Fibroblast of lung (primary cell): ENCODE data around the gene CDR2L. TPM values are rescaled to one million over a fixed set of nuclear protein-coding genes. Genes with fewer than 3 reads are reported as not detected.

Experiments used
- DNase-seq, 2 donors: peaks; one replicate each; pipeline versions ENCODE4 v3.0.0 to v3.0.0-alpha.2; 2010; ENCODE audit warnings: low read depth in 2 of 2
- H2AFZ ChIP-seq: 2 replicates; pipeline ENCODE4 v1.5.1; 2012; ENCODE audit warnings: low read length, control low read depth, inconsistent platforms
- H3K27ac ChIP-seq: 2 replicates; pipeline ENCODE4 v1.5.1; 2011; ENCODE audit warnings: low read length, control low read depth; ENCODE audit not compliant: insufficient read depth
- H3K27me3 ChIP-seq: 2 replicates; pipeline ENCODE4 v1.5.1; 2011; ENCODE audit warnings: mild to moderate bottlenecking, low read length; ENCODE audit not compliant: control insufficient read depth, insufficient read depth
- H3K36me3 ChIP-seq: 2 replicates; pipeline ENCODE4 v1.5.1; 2011; ENCODE audit warnings: low read length; ENCODE audit not compliant: control insufficient read depth, insufficient read depth
- H3K4me1 ChIP-seq: 2 replicates; pipeline ENCODE4 v1.5.1; 2011; ENCODE audit warnings: low read length; ENCODE audit not compliant: control insufficient read depth, insufficient read depth; ENCODE audit errors: extremely low read depth
- H3K4me2 ChIP-seq: 2 replicates; pipeline ENCODE4 v1.5.1; 2011; ENCODE audit warnings: low read length, control low read depth; ENCODE audit not compliant: insufficient read depth; ENCODE audit errors: extremely low read depth
- H3K4me3 ChIP-seq, 4 experiments: fragments of 200-600 bp in 1 of 4; sonication (generic) in 1 of 4; replicated peaks in 1 of 4; 2 replicates each; pipeline ENCODE4 v1.5.1; 2011 to 2016; ENCODE audit warnings: low read length in 4 of 4, low read depth in 3 of 4, mild to moderate bottlenecking in 3 of 4, control low read depth in 2 of 4, inconsistent platforms in 1 of 4, mixed read lengths in 1 of 4; ENCODE audit not compliant: insufficient read depth in 1 of 4; ENCODE audit errors: control extremely low read depth in 1 of 4
- H3K79me2 ChIP-seq: 2 replicates; pipeline ENCODE4 v1.5.1; 2012; ENCODE audit warnings: mild to moderate bottlenecking, low read length, inconsistent platforms; ENCODE audit not compliant: control insufficient read depth, insufficient read depth
- H3K9ac ChIP-seq: 2 replicates; pipeline ENCODE4 v1.5.1; 2011; ENCODE audit warnings: mild to moderate bottlenecking, low read length, control low read depth; ENCODE audit not compliant: insufficient read depth
- H3K9me3 ChIP-seq: 2 replicates; pipeline ENCODE4 v1.5.1; 2012; ENCODE audit warnings: low read depth, low read length; ENCODE audit not compliant: control insufficient read depth, insufficient read depth
- H4K20me1 ChIP-seq: 2 replicates; pipeline ENCODE4 v1.5.1; 2011; ENCODE audit warnings: low read length; ENCODE audit not compliant: control insufficient read depth, insufficient read depth; ENCODE audit errors: extremely low read depth
- EZH2 ChIP-seq: IDR thresholded peaks from 2 replicates; pipeline ENCODE4 v1.5.1; 2012; ENCODE audit warnings: low read length, control low read depth, mild to moderate bottlenecking; ENCODE audit errors: missing control alignments
- polyA plus RNA-seq, 2 donors: library from polyadenylated mRNA; depleted of rRNA in 1 of 2; stranded (reverse) in 1 of 2; unstranded in 1 of 2; fragments of >200 nt; gene quantifications; 2 replicates each; pipeline ENCODE4 v1.2.1, GENCODE V29; 2011 to 2012; ENCODE audit warnings: missing spikeins in 1 of 2
- total RNA-seq: library from RNA; depleted of rRNA; stranded (reverse); fragments of >200 nt; gene quantifications from 2 replicates; pipeline ENCODE4 v1.2.1, GENCODE V29; 2014
- TF ChIP-seq, protein P1 (sequence below), 2 donors: IDR thresholded peaks in 1 of 2; conservative IDR thresholded peaks in 1 of 2; 1 replicate in 1 of 2; 2 replicates in 1 of 2; pipeline ENCODE4 v1.5.1; 2011 to 2012; ENCODE audit warnings: low read length in 2 of 2, control low read depth in 1 of 2, inconsistent platforms in 1 of 2, low read depth in 1 of 2, mild to moderate bottlenecking in 1 of 2

Gene CDR2L
- total and polyA plus RNA-seq, 2 donors (not counting 1 experiment from before 2014, with no cell fraction given), result 9.7 to 12.2 TPM

DNA sequence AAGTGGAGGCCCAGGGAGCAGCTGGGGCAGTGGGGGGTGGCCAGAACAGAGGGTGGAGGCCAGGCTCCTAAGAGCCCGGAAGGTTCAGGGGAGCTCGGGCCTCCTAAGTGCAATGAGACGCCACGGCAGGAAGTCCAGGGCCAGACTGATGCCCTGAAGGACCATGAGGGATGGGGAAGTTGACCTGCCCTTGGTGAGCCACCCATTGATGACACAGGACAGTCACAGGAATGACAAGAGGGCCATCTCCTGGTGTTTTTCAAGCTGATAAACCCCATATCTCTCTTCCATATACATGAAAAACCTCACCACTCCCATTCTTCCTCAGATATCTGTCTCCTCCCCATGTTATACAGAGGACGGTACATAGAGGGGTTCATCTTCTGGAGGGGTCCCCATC, 19.2 kb downstream of the CDR2L start:
- Histone ChIP-seq H4K20me1 (no peaks in the 10 kb centered on the region), H3K79me2 (no peaks in the 10 kb centered on the region), H3K9ac (no peak overlapping the region), H3K4me2 (no peak overlapping the region), H3K27ac (no peak overlapping the region), H3K4me1 (peaks cover 3% of the 10 kb centered on the region), H3K4me3 (no peak overlapping the region), H3K9me3 (no peaks in the 10 kb centered on the region), H3K27me3 (no peaks in the 10 kb centered on the region), H3K36me3 (peaks cover 12% of the 10 kb centered on the region), H2AFZ (no peak overlapping the region)
- DNase-seq, result no peak
- TF ChIP-seq, protein P1, sequence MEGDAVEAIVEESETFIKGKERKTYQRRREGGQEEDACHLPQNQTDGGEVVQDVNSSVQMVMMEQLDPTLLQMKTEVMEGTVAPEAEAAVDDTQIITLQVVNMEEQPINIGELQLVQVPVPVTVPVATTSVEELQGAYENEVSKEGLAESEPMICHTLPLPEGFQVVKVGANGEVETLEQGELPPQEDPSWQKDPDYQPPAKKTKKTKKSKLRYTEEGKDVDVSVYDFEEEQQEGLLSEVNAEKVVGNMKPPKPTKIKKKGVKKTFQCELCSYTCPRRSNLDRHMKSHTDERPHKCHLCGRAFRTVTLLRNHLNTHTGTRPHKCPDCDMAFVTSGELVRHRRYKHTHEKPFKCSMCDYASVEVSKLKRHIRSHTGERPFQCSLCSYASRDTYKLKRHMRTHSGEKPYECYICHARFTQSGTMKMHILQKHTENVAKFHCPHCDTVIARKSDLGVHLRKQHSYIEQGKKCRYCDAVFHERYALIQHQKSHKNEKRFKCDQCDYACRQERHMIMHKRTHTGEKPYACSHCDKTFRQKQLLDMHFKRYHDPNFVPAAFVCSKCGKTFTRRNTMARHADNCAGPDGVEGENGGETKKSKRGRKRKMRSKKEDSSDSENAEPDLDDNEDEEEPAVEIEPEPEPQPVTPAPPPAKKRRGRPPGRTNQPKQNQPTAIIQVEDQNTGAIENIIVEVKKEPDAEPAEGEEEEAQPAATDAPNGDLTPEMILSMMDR (conservative IDR thresholded peaks at IDR 0.05 in 1 of 2, IDR thresholded peaks at IDR 0.05 in 1 of 2; ENCODE audit: low read depth in 1 of 2, low read length in 2 of 2), result no peak
- TF ChIP-seq EZH2, result no peak

DNA sequence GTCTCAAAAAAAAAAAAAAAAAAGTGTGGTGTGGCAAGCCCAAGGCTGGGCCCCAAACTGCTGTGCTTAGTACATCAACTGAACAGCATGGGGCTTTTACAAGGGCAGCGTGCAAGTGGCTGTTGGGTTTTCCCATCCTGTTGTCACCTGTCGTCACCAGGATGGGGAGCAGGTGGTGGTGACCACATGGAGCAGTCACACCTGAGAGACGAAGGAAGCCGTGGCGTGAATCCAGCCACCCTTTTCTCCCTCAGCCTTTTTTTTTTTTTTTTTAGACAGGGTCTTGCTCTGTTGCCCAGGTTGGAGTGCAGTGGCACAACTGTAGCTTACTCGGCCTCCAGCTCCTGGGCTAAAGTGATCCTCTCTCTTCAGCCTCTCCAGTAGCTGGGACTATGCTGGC, 20.9 kb downstream of the CDR2L start:
- Histone ChIP-seq H3K27me3 (no peaks in the 10 kb centered on the region), H3K4me1 (peaks cover 6% of the 10 kb centered on the region), H3K27ac (no peak overlapping the region), H2AFZ (no peak overlapping the region), H3K9ac (no peak overlapping the region), H3K36me3 (peaks cover 6% of the 10 kb centered on the region), H3K79me2 (peaks cover 6% of the 10 kb centered on the region), H3K4me3 (no peak overlapping the region), H4K20me1 (no peaks in the 10 kb centered on the region), H3K9me3 (no peaks in the 10 kb centered on the region), H3K4me2 (no peak overlapping the region)
- no peak for TF ChIP-seq EZH2
- TF ChIP-seq, protein P1 (conservative IDR thresholded peaks at IDR 0.05 in 1 of 2, IDR thresholded peaks at IDR 0.05 in 1 of 2; ENCODE audit: low read depth in 1 of 2, low read length in 2 of 2), result no peak
- DNase-seq, result no peak

DNA sequence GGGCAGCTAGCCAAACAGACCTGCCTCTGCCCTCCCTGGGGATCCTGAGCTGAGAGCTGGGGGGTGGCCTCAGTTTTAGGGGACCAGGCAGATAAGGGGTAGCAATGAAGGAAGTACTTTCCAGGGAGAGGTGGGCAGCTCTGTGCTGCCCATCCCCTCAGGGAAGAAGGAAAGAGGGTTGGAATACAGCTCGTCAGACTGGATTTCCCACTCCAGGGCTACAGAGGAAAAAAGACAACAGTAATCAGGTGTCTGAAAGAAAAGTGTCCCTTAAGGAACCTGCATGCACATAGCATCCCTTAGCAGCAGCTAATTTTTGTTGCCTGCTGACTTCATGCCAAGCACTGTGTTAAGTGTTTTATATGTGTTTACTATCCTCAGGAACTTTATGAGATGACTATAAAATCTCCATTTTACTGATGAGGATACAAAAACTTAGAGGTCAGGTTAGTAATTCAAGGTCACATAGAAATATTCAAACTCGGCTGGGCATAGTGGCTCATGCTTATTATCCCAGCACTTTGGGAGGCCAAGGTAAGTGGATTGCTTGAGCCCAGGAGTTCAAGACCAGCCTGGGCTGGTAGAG, 21.8 kb downstream of the CDR2L start:
- H3K9me3 ChIP-seq, result no peaks in the 10 kb centered on the region
- H4K20me1 ChIP-seq, result no peaks in the 10 kb centered on the region
- H3K27ac ChIP-seq, result no peak overlapping the region
- H3K79me2 ChIP-seq, result peaks cover 11% of the 10 kb centered on the region
- H3K4me1 ChIP-seq, result peaks cover 11% of the 10 kb centered on the region
- TF ChIP-seq, protein P1 (conservative IDR thresholded peaks at IDR 0.05 in 1 of 2, IDR thresholded peaks at IDR 0.05 in 1 of 2; ENCODE audit: low read depth in 1 of 2, low read length in 2 of 2), result no peak
- no peaks in the 10 kb centered on the region for H3K36me3 ChIP-seq
- no peak overlapping the region for H3K4me3 ChIP-seq
- H3K27me3 ChIP-seq, result no peaks in the 10 kb centered on the region
- no peak overlapping the region for H3K4me2 ChIP-seq
- H3K9ac ChIP-seq, result no peak overlapping the region
- H2AFZ ChIP-seq, result no peak overlapping the region
- DNase-seq, result no peak
